ENCODE data around the gene TH.
A peak's percentile ranks its signal among the peaks of the same experiment; 100 is the strongest.

GRCh38 chr11:2128130-2128510, 43.5 kb downstream of the TH start:
- TF ChIP-seq CTCF (IDR thresholded peaks at IDR 0.05 in 2 of 3, conservative IDR thresholded peaks at IDR 0.05 in 1 of 3; ENCODE audit: insufficient read depth in 2 of 3, low read depth in 1 of 3, low read length in 3 of 3): no peak
- no peak for TF ChIP-seq PML (IDR thresholded peaks at IDR 0.05; ENCODE audit: low read length)
- TF ChIP-seq ARID3A (IDR thresholded peaks at IDR 0.05; ENCODE audit: borderline replicate concordance, low read depth, low read length): no peak
- TF ChIP-seq ZSCAN29 (IDR thresholded peaks at IDR 0.05): peak; percentile 59; the same call in 1 of the 2 replicates
- TF ChIP-seq XRCC5 (IDR thresholded peaks at IDR 0.05; ENCODE audit: low read depth, low read length): no peak
- TF ChIP-seq CREB5 (CRISPR knock-in tag; IDR thresholded peaks at IDR 0.05): no peak
- no peak for TF ChIP-seq BRCA1 (IDR thresholded peaks at IDR 0.05)
- TF ChIP-seq BRCA1 (CRISPR knock-in tag; IDR thresholded peaks at IDR 0.05): no peak

Measured in K562 (cell line).